ENCODE data around the gene CUBN.

CUBN gene

GRCh38 chr10:17155826-17156225, 26.2 kb upstream of the CUBN start:
- TF ChIP-seq POLR2A (IDR thresholded peaks at IDR 0.05; ENCODE audit: extremely low read depth, insufficient read length) (no peak), MYC (IDR thresholded peaks at IDR 0.05; ENCODE audit: low read depth, low read length) (no peak), MAX (IDR thresholded peaks at IDR 0.05; ENCODE audit: low read depth, low read length) (no peak), CTCF (IDR thresholded peaks at IDR 0.05; ENCODE audit: low read depth, low read length) (no peak)
- H3K4me3 ChIP-seq (ENCODE audit: low read depth, low read length), result no peak overlapping the region
- no peak for DNase-seq (ENCODE audit: low read depth)

GRCh38 chr10:17154116-17154515, 24.5 kb upstream of the CUBN start:
- no peak for DNase-seq (ENCODE audit: low read depth)
- H3K4me3 ChIP-seq (ENCODE audit: low read depth, low read length), result no peak overlapping the region
- TF ChIP-seq MAX (IDR thresholded peaks at IDR 0.05; ENCODE audit: low read depth, low read length), result no peak
- no peak for TF ChIP-seq CTCF (IDR thresholded peaks at IDR 0.05; ENCODE audit: low read depth, low read length)
- TF ChIP-seq MYC (IDR thresholded peaks at IDR 0.05; ENCODE audit: low read depth, low read length), result no peak
- no peak for TF ChIP-seq POLR2A (IDR thresholded peaks at IDR 0.05; ENCODE audit: extremely low read depth, insufficient read length)

- no peak for TF ChIP-seq CTCF (IDR thresholded peaks at IDR 0.05; ENCODE audit: low read depth, low read length)
- no peak for TF ChIP-seq POLR2A (IDR thresholded peaks at IDR 0.05; ENCODE audit: extremely low read depth, insufficient read length)
- TF ChIP-seq MYC (IDR thresholded peaks at IDR 0.05; ENCODE audit: low read depth, low read length), result no peak
- no peak for TF ChIP-seq MAX (IDR thresholded peaks at IDR 0.05; ENCODE audit: low read depth, low read length)
- no peak for DNase-seq (ENCODE audit: low read depth)
- no peak overlapping the region for H3K4me3 ChIP-seq (ENCODE audit: low read depth, low read length)
Measured at GRCh38 chr10:17153321-17153720, 23.7 kb upstream of the CUBN start.

GRCh38 chr10:17151716-17152115, 22.1 kb upstream of the CUBN start:
- no peak overlapping the region for H3K4me3 ChIP-seq (ENCODE audit: low read depth, low read length)
- TF ChIP-seq POLR2A (IDR thresholded peaks at IDR 0.05; ENCODE audit: extremely low read depth, insufficient read length), result no peak
- TF ChIP-seq MYC (IDR thresholded peaks at IDR 0.05; ENCODE audit: low read depth, low read length), result no peak
- no peak for TF ChIP-seq MAX (IDR thresholded peaks at IDR 0.05; ENCODE audit: low read depth, low read length)
- TF ChIP-seq CTCF (IDR thresholded peaks at IDR 0.05; ENCODE audit: low read depth, low read length), result no peak
- DNase-seq (ENCODE audit: low read depth), result no peak

- H3K4me3 ChIP-seq (ENCODE audit: low read depth, low read length), result no peak overlapping the region
- TF ChIP-seq POLR2A (IDR thresholded peaks at IDR 0.05; ENCODE audit: extremely low read depth, insufficient read length), result no peak
- TF ChIP-seq MAX (IDR thresholded peaks at IDR 0.05; ENCODE audit: low read depth, low read length), result no peak
- TF ChIP-seq CTCF (IDR thresholded peaks at IDR 0.05; ENCODE audit: low read depth, low read length), result no peak
- no peak for TF ChIP-seq MYC (IDR thresholded peaks at IDR 0.05; ENCODE audit: low read depth, low read length)
- DNase-seq (ENCODE audit: low read depth), result no peak
Measured at GRCh38 chr10:17147884-17148489, 18.4 kb upstream of the CUBN start.
